Psoas muscle (tissue), 8 donors: ENCODE measurements around the gene TMEM141. TPM values are rescaled to one million over a fixed set of nuclear protein-coding genes. Genes with fewer than 3 reads are reported as not detected.

Experiments
- ATAC-seq, 4 donors: fragments of 200-7000 bp; cut with Tn5 transposase; one replicate each; pipeline ENCODE4 v1.9.1; 2020; ENCODE audit warnings: moderate library complexity in 3 of 4, mild to moderate bottlenecking in 2 of 4
- DNase-seq, 2 donors: peaks; one replicate each; pipeline ENCODE4 v3.0.0-alpha.2; 2020
- H3K27ac ChIP-seq: fragments of 200-600 bp; one replicate; pipeline ENCODE4 v1.8.0; 2022
- H3K27me3 ChIP-seq, 3 donors: fragments of 200-600 bp in 1 of 3; one replicate each; pipeline versions ENCODE4 v1.6.1 to v1.8.0; 2013 to 2022; ENCODE audit warnings: low read length in 2 of 3, mild to moderate bottlenecking in 2 of 3, moderate library complexity in 1 of 3; ENCODE audit not compliant: insufficient read depth in 3 of 3
- H3K36me3 ChIP-seq, 2 donors: fragments of 200-600 bp in 1 of 2; one replicate each; pipeline versions ENCODE4 v1.6.1 to v1.8.0; 2013 to 2022; ENCODE audit warnings: low read depth in 1 of 2, mild to moderate bottlenecking in 1 of 2, moderate library complexity in 1 of 2; ENCODE audit not compliant: insufficient read depth in 1 of 2
- H3K4me1 ChIP-seq: fragments of 200-600 bp; one replicate; pipeline ENCODE4 v1.8.0; 2022
- H3K4me3 ChIP-seq: fragments of 200-600 bp; one replicate; pipeline ENCODE4 v1.8.0; 2022; ENCODE audit warnings: mild to moderate bottlenecking
- H3K9me3 ChIP-seq: fragments of 200-600 bp; one replicate; pipeline ENCODE4 v1.8.0; 2022
- WGBS, 3 donors: extraction: QIAGEN DNeasy Blood & Tissue Kit; methylation state at CpG; one replicate each; pipeline versions ENCODE4 v1.1.6 to v1.1.7; 2013; 5-methylcytosine and 5-hydroxymethylcytosine counted together
- intact Hi-C, 2 donors: fragments of 100-400 bp; cut with DNase I; formaldehyde crosslinking; loops; one replicate each; pipeline versions ENCODE4 v1.11.0 to v1.14.2; 2022
- polyA plus RNA-seq, 3 donors: library from polyadenylated mRNA; stranded (reverse); fragments of 200-250 nt; gene quantifications; one replicate each; pipeline ENCODE4 v1.2.3, GENCODE V29; 2013
- total RNA-seq, 4 donors: library from RNA; stranded (reverse); fragmentation: NEBNext Ultra II Directional in 2 of 4; extraction: Animal tissue kit (Norgen Biotek cat#: 25700) in 2 of 4; gene quantifications; one replicate each; pipeline versions ENCODE4 v1.2.1 to v1.2.4, GENCODE V29; 2021 to 2023
- TF ChIP-seq, protein P1 (sequence below): fragments of 200-600 bp; IDR thresholded peaks from one replicate; pipeline ENCODE4 v1.8.0; 2022; ENCODE audit warnings: antibody characterized with exemption
- donor health status: healthy with polysubstance abuse.
- donor health status: DM: no; HTN: no; CAD: no; lungs with moderate emphysema.
- donor health status: Bipolar disorder and iron deficiency.
- donor health status: healthy.
- donor health status: DM: yes; HTN: yes; CAD: no.
- donor health status: DM: no; HTN: no; CAD: no.
- donor health status: DM: no; HTN: no; CAD: no.
- donor health status: DM: yes; HTN: yes; CAD: no.

TMEM141 gene
- total and polyA plus RNA-seq, 7 donors: 32.0 to 89.1 (median 49.1) TPM

DNA sequence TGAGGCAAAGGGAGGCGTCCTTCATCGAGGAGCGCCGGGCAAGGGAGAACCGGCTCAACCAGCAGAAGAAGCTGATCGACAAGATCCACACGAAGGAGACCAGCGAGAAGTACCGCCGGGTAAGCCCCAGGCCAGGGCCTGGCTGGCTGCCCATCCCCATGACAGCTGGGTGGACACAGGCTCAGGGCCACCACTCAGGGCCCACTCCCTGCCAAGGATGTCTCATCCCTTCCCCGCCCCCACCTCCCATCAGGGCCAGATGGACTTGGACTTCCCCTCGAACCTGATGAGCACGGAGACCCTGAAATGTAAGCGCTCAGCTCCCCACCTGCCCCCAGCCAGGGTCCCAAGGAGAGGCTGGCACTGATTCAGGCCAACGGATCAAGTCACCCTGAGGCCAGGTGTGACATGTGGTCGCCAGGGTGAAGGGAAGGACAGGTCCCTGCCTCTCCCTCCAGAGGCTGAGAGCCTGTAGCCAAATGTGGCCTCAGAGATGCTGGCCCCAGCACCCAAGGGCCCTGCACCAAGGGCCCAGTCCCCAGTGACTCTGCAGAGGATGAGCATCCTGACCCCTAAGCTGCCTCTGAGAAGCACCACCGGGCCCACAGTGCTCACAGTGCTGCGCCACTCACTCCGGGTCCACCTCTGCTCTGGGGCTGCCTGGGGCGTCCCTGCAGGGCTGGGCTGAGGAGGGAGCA is 13.5 kb downstream of the TMEM141 start:
- no peaks in the 10 kb centered on the region for H3K9me3 ChIP-seq
- no peak overlapping the region for H3K27ac ChIP-seq
- TF ChIP-seq, protein P1, sequence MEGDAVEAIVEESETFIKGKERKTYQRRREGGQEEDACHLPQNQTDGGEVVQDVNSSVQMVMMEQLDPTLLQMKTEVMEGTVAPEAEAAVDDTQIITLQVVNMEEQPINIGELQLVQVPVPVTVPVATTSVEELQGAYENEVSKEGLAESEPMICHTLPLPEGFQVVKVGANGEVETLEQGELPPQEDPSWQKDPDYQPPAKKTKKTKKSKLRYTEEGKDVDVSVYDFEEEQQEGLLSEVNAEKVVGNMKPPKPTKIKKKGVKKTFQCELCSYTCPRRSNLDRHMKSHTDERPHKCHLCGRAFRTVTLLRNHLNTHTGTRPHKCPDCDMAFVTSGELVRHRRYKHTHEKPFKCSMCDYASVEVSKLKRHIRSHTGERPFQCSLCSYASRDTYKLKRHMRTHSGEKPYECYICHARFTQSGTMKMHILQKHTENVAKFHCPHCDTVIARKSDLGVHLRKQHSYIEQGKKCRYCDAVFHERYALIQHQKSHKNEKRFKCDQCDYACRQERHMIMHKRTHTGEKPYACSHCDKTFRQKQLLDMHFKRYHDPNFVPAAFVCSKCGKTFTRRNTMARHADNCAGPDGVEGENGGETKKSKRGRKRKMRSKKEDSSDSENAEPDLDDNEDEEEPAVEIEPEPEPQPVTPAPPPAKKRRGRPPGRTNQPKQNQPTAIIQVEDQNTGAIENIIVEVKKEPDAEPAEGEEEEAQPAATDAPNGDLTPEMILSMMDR: no peak
- 63 to 68% (median 65%) methylated on average over 19 to 20 of the region's 20 CpGs for WGBS, 3 donors
- H3K27me3 ChIP-seq: peaks cover 0 to 23% (median 0%) of the 10 kb centered on the region in 3 donors
- intact Hi-C loops: no loop called here
- H3K4me3 ChIP-seq: no peak overlapping the region
- H3K4me1 ChIP-seq: peaks cover 25% of the 10 kb centered on the region
- ATAC-seq: no peak
- H3K36me3 ChIP-seq: peaks cover 0 to 2% of the 10 kb centered on the region in 2 donors
- no peak for DNase-seq

DNA sequence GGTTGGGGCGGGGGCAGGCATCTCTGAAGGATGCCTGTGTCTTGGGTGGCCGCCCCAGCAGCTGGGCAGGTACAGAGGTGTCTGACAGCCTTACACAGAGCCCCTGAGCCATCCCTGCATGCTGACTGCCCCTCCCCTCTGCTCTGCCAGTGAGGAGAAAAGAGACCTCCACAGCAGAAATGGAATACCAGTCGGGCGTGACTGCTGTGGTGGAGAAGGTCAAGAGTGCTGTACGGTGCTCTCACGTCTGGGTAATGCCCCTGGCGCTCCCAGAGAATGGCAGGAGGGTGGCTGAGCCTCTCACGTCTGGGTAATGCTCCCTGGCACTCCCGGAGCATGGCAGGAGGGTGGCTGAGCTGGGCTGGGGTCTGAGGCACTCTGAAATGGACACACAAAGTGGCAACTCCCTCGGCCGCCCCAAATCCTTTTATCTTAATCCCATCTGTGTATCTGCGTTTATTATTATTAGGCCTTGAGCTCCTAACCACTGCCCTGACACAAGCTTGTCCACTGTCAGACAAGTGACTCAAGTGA is 14.1 kb downstream of the TMEM141 start:
- DNase-seq: no peak
- TF ChIP-seq, protein P1: no peak
- Histone ChIP-seq H3K27ac (no peak overlapping the region), H3K27me3 (peaks cover 0 to 17% (median 0%) of the 10 kb centered on the region in 3 donors), H3K36me3 (peaks cover 0 to 8% of the 10 kb centered on the region in 2 donors), H3K4me3 (no peak overlapping the region), H3K9me3 (no peaks in the 10 kb centered on the region), H3K4me1 (peaks cover 28% of the 10 kb centered on the region)
- no peak for ATAC-seq
- 92 to 94% (median 93%) methylated on average over 11 to 12 of the region's 12 CpGs for WGBS, 3 donors
- intact Hi-C loops: no loop called here

DNA sequence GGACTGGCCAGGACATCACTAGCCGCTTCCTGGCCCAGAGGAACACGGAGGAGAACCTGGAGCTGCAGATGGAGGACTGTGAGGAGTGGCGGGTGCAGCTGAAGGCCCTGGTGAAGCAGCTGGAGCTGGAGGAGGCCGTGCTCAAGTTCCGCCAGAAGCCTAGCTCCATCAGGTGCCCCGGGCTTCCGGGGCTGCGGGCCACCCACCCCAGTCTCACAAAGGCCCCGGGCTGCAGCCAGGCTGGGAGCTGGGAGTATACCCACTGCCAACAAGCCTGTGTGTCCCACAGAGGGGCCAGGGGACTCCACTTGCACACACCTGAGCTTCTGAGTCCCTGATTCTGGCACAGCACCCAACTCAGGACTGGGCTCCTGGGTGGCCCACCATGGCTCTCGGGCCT is 14.9 kb downstream of the TMEM141 start:
- H3K27ac ChIP-seq: no peak overlapping the region
- ATAC-seq: no peak
- H3K4me3 ChIP-seq: no peak overlapping the region
- WGBS, 3 donors: 95 to 100% (median 95%) methylated on average over 7 to 10 of the region's 10 CpGs
- intact Hi-C loops: no loop called here
- peaks cover 0 to 10% of the 10 kb centered on the region in 2 donors for H3K36me3 ChIP-seq
- H3K4me1 ChIP-seq: peaks cover 36% of the 10 kb centered on the region
- H3K27me3 ChIP-seq: peaks cover 0 to 9% (median 0%) of the 10 kb centered on the region in 3 donors
- no peaks in the 10 kb centered on the region for H3K9me3 ChIP-seq
- TF ChIP-seq, protein P1: no peak
- DNase-seq: no peak

DNA sequence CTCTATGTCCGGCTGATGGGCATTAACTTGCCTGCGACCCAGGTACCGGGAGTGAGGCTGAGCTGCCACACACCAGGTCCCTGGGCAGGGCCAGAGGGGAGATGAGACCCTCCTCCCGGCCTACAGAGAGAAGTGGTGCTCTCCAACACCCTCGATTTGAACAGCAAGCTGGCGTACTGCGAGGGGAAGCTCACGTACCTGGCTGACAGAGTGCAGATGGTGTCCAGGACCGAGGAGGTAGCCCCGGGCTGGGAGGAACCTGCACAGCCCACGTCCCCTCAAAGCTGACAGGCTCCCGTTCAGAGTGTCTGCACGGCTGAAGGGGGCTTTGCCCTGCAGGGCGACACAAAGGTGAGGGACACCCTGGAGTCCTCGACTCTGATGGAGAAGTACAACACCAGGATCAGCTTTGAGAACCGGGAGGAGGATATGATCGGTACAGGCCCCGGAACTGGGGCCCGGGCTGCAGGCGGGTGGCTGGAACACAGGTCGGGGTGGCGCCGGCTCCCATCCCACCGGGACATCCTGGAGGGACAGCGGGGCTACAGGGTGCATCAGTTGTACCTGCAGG is 15.6 kb downstream of the TMEM141 start:
- peak overlapping the region; percentile 94 for H3K4me3 ChIP-seq
- H3K9me3 ChIP-seq: no peaks in the 10 kb centered on the region
- H3K36me3 ChIP-seq: peaks cover 0 to 10% of the 10 kb centered on the region in 2 donors
- peak in 3 of 4 donors; percentile 2 to 6 (median 4) for ATAC-seq
- TF ChIP-seq, protein P1: no peak
- H3K4me1 ChIP-seq: peaks cover 36% of the 10 kb centered on the region
- DNase-seq: no peak
- intact Hi-C loops: loop anchor here in 1 of 2 donors (1.0 kb wide), 1 partner anchor 15 kb away; the partner anchor contains the start of gene TMEM141
- H3K27ac ChIP-seq: peak overlapping the region; percentile 87
- WGBS, 3 donors: 71 to 78% (median 74%) methylated on average over 25 of the region's 25 CpGs
- H3K27me3 ChIP-seq: peaks cover 0 to 2% (median 0%) of the 10 kb centered on the region in 3 donors
